GM19240 (cell line): Measurements from ENCODE around the gene TBCB.
"Not testable (repeated sequence)": the region's sequence is repeated elsewhere in the genome, so short reads cannot be mapped to it uniquely, and the experiment has no call there.

ENCODE experiments used
- DNase-seq: peaks from one replicate; pipeline ENCODE4 v3.0.0; 2011; ENCODE audit warnings: low spot score; ENCODE audit not compliant: insufficient read length

Gene TBCB, protein sequence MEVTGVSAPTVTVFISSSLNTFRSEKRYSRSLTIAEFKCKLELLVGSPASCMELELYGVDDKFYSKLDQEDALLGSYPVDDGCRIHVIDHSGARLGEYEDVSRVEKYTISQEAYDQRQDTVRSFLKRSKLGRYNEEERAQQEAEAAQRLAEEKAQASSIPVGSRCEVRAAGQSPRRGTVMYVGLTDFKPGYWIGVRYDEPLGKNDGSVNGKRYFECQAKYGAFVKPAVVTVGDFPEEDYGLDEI

DNA sequence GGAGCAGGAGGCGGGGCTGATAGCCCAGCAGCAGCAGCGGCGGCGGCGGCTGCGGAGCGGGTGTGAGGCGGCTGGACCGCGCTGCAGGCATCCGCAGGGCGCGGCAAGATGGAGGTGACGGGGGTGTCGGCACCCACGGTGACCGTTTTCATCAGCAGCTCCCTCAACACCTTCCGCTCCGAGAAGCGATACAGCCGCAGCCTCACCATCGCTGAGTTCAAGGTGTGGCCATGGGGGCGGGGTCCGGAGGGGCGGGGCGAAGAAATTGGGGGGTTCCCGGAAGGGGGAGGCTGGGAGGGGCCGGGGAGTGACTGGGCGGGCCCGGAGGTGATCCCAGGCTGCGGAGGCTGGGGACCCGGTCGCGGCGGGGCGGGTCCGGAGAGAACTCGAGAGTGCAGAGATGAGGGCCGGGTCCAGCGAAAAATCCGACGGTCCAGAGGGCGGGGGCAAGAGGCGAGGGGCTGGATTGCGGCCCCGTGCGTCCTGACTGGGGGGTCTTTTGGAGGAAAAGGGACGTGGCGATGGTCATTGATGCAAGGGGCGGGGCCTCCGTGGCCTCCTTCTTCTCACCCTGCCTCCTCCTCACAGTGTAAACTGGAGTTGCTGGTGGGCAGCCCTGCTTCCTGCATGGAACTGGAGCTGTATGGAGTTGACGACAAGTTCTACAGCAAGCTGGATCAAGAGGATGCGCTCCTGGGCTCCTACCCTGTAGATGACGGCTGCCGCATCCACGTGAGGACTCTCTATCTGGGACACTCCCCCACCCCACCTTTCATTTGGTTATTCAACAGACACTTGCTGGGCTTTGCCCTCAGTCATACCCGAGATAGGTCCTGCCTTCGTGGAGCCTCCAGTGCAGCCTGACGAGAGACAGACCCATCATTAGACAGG is at the start of gene TBCB:
Gene TBCB, plus strand, starts transcription at position 16 of the 891 bp plus-strand sequence. Its CDS starts 93 bp downstream, at position 109.
- peak; percentile 76 for DNase-seq

- DNase-seq, result no peak
These were observed 47.6 kb upstream of the TBCB start for GRCh38 chr19:36067681-36068080.

DNA sequence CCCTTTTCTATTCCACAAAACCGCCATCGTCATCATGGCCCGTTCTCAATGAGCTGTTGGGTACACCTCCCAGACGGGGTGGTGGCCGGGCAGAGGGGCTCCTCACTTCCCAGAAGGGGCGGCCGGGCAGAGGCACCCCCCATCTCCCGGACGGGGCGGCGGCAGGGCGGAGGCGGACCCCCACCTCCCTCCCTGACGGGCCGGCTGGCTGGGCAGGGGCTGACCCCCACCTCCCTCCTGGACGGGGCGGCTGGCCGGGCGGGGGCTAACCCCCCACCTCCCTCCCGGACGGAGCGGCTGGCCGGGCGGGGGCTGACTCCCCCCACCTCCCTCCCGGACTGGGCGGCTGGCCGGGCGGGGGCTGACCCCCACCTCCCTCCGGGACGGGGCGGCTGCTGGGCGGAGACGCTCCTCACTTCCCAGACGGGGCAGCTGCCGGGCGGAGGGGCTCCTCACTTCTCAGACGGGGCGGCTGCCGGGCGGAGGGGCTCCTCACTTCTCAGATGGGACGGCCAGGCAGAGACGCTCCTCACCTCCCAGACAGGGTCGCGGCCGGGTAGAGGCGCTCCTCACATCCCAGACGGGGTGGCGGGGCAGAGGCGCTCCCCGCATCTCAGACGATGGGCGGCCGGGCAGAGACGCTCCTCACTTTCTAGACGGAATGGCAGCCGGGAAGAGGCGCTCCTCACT is 46.3 kb upstream of the TBCB start:
- DNase-seq, result not testable (repeated sequence)

DNA sequence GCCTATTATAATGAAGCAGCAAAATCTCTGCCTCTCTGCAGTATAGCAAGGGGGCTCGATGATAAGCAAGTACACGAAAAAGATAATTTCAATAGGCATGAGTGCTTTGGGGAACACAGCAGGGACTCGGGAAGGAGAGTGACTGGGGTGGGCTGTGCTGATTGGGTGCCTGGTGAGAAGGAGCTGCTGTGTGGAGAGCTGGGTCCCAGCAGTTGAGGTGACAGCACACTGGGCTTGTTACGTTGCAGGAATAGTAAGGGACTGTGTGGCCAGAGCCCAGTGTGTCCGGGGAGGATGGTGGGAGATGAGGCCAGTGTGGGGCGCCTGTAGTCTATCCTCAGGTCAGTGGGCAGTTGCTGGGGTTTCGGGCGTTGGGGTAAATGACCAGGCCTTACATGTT is 43.2 kb upstream of the TBCB start:
- no peak for DNase-seq

GRCh38 chr19:36073121-36073876 is 42.0 kb upstream of the TBCB start:
- DNase-seq, result no peak

DNA sequence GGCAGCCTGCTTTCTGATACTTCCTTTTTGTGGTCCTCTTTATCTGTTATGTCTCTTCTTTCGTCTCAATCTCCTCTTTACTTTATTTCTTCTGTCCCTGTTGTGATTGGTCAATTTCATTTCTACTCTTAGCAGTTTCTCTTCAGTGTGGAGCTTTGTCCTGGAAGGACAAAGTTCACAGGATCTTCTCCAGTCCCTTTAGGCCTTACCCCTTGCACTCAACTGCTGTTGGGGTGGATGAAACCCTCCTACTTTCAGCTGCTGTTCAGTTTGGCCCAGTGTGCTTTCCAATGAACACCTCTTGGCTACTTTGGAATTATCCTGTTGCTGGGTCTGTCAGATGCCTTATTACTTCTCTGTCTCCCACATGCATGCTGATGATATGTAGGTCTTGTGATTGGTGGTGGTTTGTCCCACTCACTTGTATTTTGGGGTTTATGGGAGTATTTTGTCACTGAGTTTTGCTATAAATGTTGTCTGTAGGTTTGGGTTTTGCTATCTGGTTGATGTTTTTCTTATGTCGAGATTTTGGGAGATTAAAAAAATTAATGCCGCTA is 35.8 kb upstream of the TBCB start:
- DNase-seq, result no peak

DNA sequence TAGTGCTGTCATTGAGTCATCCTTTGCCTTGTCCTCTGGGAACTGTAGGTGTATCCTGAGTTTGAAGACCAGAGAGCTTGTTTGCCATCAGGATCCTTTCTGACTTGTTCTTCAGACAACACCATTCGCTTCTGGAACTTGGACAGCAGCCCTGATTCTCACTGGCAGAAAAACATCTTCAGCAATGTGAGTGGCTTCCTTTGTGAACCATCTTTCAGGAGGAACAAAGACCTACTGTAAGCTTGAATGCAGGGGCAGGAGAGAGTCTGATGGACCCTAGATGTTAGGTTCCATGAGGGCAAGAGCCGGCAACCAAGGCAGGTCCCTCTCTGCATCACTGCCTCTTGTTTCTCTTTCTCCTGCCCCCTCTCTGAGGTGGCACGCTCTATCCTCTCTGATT is 33.9 kb upstream of the TBCB start:
- DNase-seq, result no peak

GRCh38 chr19:36081894-36082293 is 33.4 kb upstream of the TBCB start:
- no peak for DNase-seq

DNA sequence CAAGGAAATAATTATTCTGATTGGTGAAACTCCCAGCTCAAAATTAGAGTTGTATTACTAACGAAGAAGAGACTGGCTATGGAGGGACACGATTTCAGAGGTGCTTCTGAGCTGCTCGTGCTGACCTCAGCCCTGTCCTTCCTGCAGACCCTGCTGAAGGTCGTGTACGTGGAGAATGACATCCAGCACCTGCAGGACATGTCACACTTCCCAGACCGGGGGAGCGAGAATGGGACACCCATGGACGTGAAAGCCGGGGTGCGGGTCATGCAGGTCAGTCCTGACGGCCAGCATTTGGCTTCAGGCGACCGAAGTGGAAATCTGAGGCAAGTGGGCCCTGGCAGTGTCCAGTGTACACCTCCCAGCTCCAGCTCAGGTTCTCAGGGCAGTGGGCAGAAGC is 32.4 kb upstream of the TBCB start:
- no peak for DNase-seq

DNA sequence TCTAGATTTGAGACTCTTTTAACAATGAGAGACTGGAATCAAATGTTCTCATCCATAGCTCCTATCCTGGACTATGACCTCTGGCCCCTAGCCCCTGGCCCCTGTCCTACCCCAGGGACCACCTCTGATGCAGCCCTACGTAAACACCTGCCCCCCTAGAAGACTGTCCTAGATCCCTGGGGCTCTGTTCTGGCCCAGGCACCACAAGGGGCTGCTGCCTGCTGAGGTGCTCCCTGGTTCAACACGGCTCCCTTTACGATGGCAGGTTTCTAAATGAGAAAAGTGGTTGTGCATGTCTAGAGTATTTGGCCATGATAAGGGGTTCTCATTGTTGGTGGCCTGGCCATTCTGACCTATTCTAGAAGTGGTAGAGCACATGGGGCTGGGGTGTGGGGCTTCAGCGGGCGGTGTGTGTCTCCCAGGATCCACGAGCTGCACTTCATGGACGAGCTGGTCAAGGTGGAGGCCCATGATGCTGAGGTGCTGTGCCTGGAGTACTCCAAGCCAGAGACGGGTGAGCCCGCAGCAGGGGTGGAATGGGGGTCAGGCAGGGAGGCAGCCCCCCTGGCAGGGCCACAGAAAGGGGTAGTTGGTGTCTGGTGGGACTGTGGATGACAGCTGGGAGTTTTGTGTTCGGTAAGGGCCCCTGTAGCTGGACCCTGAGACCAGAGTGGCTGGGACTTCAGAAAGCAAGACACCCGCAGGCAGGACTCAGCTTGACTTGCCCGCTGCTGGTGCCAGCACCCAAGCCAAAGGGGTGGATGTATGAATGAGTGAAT is 30.8 kb upstream of the TBCB start:
- DNase-seq, result no peak

- DNase-seq, result no peak
These were observed 28.9 kb upstream of the TBCB start for GRCh38 chr19:36086326-36086725.

DNA sequence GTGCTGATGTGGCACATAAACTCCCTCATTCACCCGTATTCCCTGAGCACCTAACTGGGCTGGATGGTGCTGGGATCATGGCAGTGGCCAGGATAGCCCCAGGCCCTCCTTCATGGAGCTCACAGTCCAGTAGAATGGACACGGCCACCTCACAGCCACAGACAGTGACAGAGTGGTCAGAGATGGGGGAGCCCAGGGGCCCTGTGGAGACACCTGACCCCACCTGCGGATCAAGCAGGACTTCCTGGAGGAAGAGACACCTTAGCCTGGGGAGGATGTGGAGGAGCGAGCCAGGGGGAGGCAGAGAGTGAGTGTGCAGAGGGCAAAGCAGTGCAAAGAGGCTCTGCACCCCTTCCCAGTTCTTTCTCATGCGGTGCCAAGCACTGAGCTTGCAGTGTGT is 25.4 kb upstream of the TBCB start:
- DNase-seq, result no peak

DNA sequence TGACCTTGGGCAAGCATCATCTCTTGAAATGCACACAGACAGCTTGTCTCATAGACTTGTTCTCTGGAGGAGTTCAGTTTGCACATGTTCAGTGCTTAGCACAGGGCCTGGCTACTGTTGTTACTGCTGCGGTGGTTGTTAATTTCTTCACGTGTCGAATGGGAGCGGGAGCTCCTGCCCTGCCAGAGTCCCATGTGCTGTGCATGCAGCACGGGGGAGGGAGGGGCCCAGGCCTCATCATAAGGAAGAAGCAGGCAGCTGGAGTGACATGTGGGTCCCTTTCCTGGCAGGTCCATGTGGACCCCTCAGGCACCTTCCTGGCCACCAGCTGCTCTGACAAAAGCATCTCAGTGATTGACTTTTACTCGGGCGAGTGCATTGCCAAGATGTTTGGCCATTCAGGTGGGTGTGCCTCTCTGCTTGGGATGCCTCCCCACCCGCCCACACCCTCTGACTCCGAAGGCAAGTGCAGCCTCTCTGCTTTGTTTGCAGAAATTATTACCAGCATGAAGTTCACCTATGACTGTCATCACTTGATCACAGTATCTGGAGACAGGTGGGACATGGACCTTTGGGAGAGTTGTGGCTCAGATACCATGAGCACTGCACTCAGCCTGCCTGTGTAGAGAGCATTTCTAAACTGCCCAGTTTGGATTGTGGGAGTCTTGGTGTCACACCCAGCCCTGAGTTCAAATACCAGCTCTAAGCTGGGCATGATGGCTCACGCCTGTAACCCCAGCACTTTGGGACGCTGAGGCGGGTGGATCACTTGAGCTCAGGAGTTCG is 24.2 kb upstream of the TBCB start:
- DNase-seq, result no peak

DNA sequence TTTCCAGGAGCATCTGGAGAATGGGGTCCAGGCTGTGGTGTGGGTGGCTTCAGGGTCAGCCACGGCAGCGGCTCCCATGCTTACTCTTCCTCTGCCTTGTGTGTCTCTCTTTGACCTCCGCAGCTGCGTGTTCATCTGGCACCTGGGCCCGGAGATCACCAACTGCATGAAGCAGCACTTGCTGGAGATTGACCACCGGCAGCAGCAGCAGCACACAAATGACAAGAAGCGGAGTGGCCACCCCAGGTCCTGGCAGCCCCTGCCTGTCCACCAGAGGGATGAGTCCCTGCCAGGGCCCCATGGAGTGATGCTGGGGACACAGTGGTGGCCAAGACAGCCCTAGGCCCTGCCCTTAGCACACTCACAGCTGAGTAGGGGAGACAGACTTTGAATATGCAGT is 22.7 kb upstream of the TBCB start:
- DNase-seq, result no peak

- peak; percentile 27 for DNase-seq
These were observed 22.1 kb upstream of the TBCB start for GRCh38 chr19:36093146-36093662.

DNA sequence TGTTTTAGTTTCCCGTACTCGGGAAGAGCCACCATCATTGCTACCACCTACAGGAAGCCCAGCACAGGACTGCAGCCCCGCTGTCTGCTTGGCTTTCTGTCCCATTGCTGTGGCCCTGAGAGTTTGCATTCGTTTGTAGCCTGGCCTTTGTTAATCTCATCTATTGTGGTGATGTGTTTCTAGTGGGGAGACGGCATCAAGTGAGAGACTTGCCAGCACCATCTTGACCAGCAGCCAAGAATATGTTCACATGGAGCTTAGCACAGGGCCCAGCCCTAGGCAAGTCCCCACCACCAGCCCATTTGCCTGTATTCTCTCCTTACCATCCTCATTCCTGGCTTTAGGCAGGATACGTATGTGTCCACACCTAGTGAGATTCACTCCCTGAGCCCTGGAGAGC is 21.6 kb upstream of the TBCB start:
- DNase-seq, result no peak

DNA sequence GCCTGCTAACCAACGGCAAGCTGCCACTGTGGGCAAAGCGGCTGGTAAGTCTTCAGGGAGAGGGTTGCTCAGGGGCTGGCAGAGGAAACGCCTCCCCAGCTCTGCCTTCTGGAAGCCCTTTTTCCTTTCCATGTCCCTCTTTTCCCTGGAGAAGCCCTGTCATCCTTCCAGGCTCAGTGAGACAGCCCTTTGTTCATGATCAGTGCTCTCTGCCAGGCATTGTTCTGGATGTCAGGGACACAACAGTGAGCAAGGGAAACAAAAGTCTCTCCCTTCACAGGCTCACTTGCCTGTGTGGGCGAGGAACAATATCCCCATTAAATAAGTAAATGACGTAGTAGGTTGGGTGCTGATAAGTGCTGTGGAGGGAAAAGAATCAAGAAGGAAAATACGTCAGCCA is 18.2 kb upstream of the TBCB start:
- no peak for DNase-seq

- no peak for DNase-seq
These were observed 16.0 kb upstream of the TBCB start for GRCh38 chr19:36099166-36099785.

DNA sequence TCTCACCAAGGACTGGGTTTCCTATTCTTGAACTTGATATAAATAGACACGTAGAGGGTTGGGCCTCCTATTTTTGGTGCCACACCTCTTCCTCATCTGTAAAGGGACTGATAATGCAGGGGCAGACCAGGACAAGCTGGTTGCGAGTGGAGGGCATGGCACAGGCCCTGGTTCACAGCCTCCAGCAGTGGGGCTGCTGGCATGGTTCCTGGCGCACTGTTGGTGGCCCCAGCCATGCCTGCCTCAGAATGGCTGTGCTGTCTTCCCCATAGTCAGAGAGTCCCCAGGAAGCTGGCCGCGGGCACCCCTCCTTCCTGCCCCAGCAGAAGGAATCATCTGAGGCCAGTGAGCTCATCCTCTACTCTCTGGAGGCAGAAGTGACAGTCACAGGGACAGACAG is 14.8 kb upstream of the TBCB start:
- no peak for DNase-seq
